Panc1 (cell line): ENCODE results near the gene LRRC74B.

Source experiments
- CTCF ChIP-seq: fragments of 450-650 bp; IDR thresholded peaks from 2 replicates; pipeline ENCODE4 v1.5.1; 2017; ENCODE audit warnings: mild to moderate bottlenecking
- POLR2AphosphoS5 ChIP-seq: IDR thresholded peaks from 2 replicates; pipeline ENCODE4 v1.6.1; 2012; ENCODE audit warnings: mild to moderate bottlenecking, low read depth, low read length, moderate library complexity
- SIN3A ChIP-seq: IDR thresholded peaks from 2 replicates; pipeline ENCODE4 v1.6.1; 2012; ENCODE audit warnings: low read depth, mild to moderate bottlenecking, low read length, moderate library complexity, borderline replicate concordance; ENCODE audit not compliant: insufficient read depth
- TCF7L2 ChIP-seq: IDR thresholded peaks from 2 replicates; pipeline ENCODE4 v1.6.1; 2011; ENCODE audit warnings: mild to moderate bottlenecking, low read depth, low read length, inconsistent platforms
- TF ChIP-seq, protein P1 (sequence below), 2 experiments: IDR thresholded peaks; 2 replicates each; pipeline ENCODE4 v1.6.1; 2011 to 2012; ENCODE audit warnings: low read depth in 2 of 2, control low read depth in 1 of 2, low read length in 1 of 2, mild to moderate bottlenecking in 1 of 2, moderate library complexity in 1 of 2; ENCODE audit not compliant: insufficient read depth in 1 of 2

DNA sequence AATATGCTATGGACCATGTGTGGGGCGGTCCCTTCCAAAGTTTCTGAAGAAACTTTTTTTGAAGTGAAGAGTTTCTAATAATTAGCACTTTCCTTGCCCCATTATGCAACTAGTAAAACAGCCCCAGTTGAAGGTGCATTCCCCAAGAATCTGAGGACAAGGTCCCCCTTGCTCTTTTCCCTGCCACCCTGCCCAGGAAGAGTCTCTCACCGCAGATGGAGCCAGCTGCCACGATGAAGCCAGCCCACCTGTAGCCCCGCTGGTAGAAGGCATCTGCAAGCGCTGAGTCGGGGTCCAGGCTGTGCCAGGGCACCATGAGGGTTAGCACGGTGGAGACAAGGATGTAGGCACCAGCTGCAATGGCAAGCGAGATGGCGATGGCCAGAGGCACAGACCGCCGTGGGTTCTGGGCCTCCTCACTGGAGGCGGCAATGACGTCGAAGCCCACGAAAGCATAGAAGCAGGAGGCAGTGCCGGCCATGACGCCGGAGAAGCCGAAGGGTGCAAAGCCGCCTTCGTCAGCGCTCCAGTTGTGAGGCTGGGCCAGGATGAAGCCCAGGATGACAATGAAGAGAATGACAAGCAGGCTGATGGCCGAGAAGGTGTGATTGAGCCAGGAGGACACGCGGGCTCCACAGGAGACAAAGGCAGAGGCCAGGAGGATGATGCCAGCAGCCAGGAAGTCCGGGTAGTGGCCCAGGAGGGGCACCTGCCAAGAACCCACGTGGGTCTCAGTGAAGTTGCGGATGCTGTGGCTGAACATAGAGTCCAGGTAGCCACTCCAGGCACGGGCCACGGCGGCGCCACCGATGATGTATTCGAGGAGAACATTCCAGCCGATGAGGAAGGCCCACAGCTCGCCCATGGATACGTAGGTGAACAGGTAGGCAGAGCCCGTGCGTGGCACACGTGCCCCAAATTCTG, 14.9 kb upstream of the LRRC74B start:
- TF ChIP-seq, protein P1, sequence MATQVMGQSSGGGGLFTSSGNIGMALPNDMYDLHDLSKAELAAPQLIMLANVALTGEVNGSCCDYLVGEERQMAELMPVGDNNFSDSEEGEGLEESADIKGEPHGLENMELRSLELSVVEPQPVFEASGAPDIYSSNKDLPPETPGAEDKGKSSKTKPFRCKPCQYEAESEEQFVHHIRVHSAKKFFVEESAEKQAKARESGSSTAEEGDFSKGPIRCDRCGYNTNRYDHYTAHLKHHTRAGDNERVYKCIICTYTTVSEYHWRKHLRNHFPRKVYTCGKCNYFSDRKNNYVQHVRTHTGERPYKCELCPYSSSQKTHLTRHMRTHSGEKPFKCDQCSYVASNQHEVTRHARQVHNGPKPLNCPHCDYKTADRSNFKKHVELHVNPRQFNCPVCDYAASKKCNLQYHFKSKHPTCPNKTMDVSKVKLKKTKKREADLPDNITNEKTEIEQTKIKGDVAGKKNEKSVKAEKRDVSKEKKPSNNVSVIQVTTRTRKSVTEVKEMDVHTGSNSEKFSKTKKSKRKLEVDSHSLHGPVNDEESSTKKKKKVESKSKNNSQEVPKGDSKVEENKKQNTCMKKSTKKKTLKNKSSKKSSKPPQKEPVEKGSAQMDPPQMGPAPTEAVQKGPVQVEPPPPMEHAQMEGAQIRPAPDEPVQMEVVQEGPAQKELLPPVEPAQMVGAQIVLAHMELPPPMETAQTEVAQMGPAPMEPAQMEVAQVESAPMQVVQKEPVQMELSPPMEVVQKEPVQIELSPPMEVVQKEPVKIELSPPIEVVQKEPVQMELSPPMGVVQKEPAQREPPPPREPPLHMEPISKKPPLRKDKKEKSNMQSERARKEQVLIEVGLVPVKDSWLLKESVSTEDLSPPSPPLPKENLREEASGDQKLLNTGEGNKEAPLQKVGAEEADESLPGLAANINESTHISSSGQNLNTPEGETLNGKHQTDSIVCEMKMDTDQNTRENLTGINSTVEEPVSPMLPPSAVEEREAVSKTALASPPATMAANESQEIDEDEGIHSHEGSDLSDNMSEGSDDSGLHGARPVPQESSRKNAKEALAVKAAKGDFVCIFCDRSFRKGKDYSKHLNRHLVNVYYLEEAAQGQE (IDR thresholded peaks at IDR 0.05; ENCODE audit: insufficient read depth in 1 of 2, low read depth in 2 of 2, low read length in 1 of 2) = no peak
- no peak for TF ChIP-seq CTCF
- TF ChIP-seq POLR2AphosphoS5 = no peak
- TF ChIP-seq SIN3A = no peak
- TF ChIP-seq TCF7L2 = no peak
